SW 1271 (cell line): ENCODE data around the gene SAE1.
A peak's percentile ranks its signal among the peaks of the same experiment; 100 is the strongest.
"Not testable (repeated sequence)": the region's sequence is repeated elsewhere in the genome, so short reads cannot be mapped to it uniquely, and the experiment has no call there.

Source experiments
- DNase-seq, 2 experiments: peaks; one replicate each; lab custom pipeline; 2025; lab: John Stamatoyannopoulos, UW

The SAE1 gene

GRCh38 chr19:47130589-47131227 lies at the start of gene SAE1:
SAE1 (plus strand) TSS chr19:47130835; CDS start chr19:47130931, 96 bp downstream.
- peak; percentile 93 to 94 for DNase-seq

GRCh38 chr19:47081095-47081494 lies 49.5 kb upstream of the SAE1 start:
- DNase-seq: no peak

GRCh38 chr19:47082493-47082892 lies 48.1 kb upstream of the SAE1 start:
- DNase-seq: no peak

- no peak for DNase-seq
Observed at GRCh38 chr19:47084879-47085439, 45.7 kb upstream of the SAE1 start.

GRCh38 chr19:47086280-47086679 lies 44.4 kb upstream of the SAE1 start:
- DNase-seq: no peak

GRCh38 chr19:47089767-47090350 lies 40.8 kb upstream of the SAE1 start:
- DNase-seq: no peak

GRCh38 chr19:47093254-47093653 lies 37.4 kb upstream of the SAE1 start:
- no peak for DNase-seq

GRCh38 chr19:47093841-47094240 lies 36.8 kb upstream of the SAE1 start:
- DNase-seq: no peak

- no peak for DNase-seq
Observed at GRCh38 chr19:47094557-47095475, 35.8 kb upstream of the SAE1 start.

GRCh38 chr19:47095476-47096099 lies 35.0 kb upstream of the SAE1 start:
- DNase-seq: no peak

GRCh38 chr19:47096100-47096704 lies 34.4 kb upstream of the SAE1 start:
- DNase-seq: no peak

GRCh38 chr19:47096721-47097120 lies 33.9 kb upstream of the SAE1 start:
- DNase-seq: no peak

GRCh38 chr19:47097396-47098201 lies 33.0 kb upstream of the SAE1 start:
- no peak for DNase-seq

- no peak for DNase-seq
Observed at GRCh38 chr19:47098608-47099007, 32.0 kb upstream of the SAE1 start.

GRCh38 chr19:47099576-47100050 lies 31.0 kb upstream of the SAE1 start:
- DNase-seq: no peak

- no peak for DNase-seq
Observed at GRCh38 chr19:47100290-47100689, 30.3 kb upstream of the SAE1 start.

- DNase-seq: not testable (repeated sequence)
Observed at GRCh38 chr19:47101116-47101515, 29.5 kb upstream of the SAE1 start.

- no peak for DNase-seq
Observed at GRCh38 chr19:47102346-47103060, 28.1 kb upstream of the SAE1 start.

- DNase-seq: no peak
Observed at GRCh38 chr19:47104680-47105079, 26.0 kb upstream of the SAE1 start.

GRCh38 chr19:47105874-47106273 lies 24.8 kb upstream of the SAE1 start:
- DNase-seq: no peak
